A673 (cell line): Measurements from ENCODE around the gene RBM19. TPM values are rescaled to one million over a fixed set of nuclear protein-coding genes. Genes with fewer than 3 reads are reported as not detected.

Experiments
- BruUV-seq: library from RNA; stranded (reverse); fragments of 400-500 nt; replicated peaks from 2 replicates; lab custom pipeline; 2021; lab: Mats Ljungman, UMichigan
- CTCF ChIA-PET: fragments of 300-600 bp; sonication (Branson Sonifier 250); formaldehyde crosslinking; loops from one replicate; lab custom pipeline; 2022; ENCODE audit warnings: antibody characterized with exemption; lab: Charles Lee
- POLR2A ChIA-PET: fragments of 300-600 bp; sonication (Branson Sonifier 250); formaldehyde crosslinking; loops from one replicate; lab custom pipeline; 2022; ENCODE audit warnings: antibody characterized with exemption; ENCODE audit not compliant: low non-redundant PET; lab: Charles Lee
- DNase-seq: peaks from one replicate; pipeline ENCODE4 v3.0.0-alpha.2; 2015; ENCODE audit warnings: low spot score
- H3K27ac ChIP-seq: fragments of 200-600 bp; sonication (generic); 2 replicates; pipeline ENCODE4 v1.5.1; 2016; ENCODE audit warnings: mixed run types, low read depth, mild to moderate bottlenecking, mixed read lengths, antibody characterized with exemption, low read length; ENCODE audit not compliant: poor library complexity, severe bottlenecking
- H3K27me3 ChIP-seq: fragments of 200-600 bp; sonication (generic); replicated peaks from 2 replicates; pipeline ENCODE4 v1.6.1; 2017; ENCODE audit warnings: mixed run types, low read depth, mild to moderate bottlenecking, mixed read lengths, antibody characterized with exemption, low read length; ENCODE audit not compliant: insufficient read depth, poor library complexity
- H3K36me3 ChIP-seq: fragments of 200-600 bp; sonication (generic); 2 replicates; pipeline ENCODE4 v1.6.1; 2016; ENCODE audit warnings: mixed run types, mild to moderate bottlenecking, mixed read lengths, antibody characterized with exemption, low read length; ENCODE audit not compliant: insufficient read depth, poor library complexity, severe bottlenecking
- H3K4me1 ChIP-seq: fragments of 200-600 bp; sonication (generic); 2 replicates; pipeline ENCODE4 v1.6.1; 2017; ENCODE audit warnings: mixed run types, mild to moderate bottlenecking, mixed read lengths, antibody characterized with exemption, low read length; ENCODE audit not compliant: insufficient read depth, poor library complexity, severe bottlenecking
- H3K4me3 ChIP-seq: fragments of 200-600 bp; sonication (generic); 2 replicates; pipeline ENCODE4 v1.5.1; 2016; ENCODE audit warnings: low read depth, mixed run types, mild to moderate bottlenecking, mixed read lengths, low read length; ENCODE audit not compliant: poor library complexity, severe bottlenecking
- H3K9me3 ChIP-seq: fragments of 200-600 bp; sonication (generic); 2 replicates; pipeline ENCODE4 v1.6.1; 2016; ENCODE audit warnings: mixed run types, low read depth, mild to moderate bottlenecking, mixed read lengths, antibody characterized with exemption, low read length; ENCODE audit not compliant: poor library complexity, severe bottlenecking
- EZH2 ChIP-seq: fragments of 200-600 bp; sonication (generic); IDR thresholded peaks from 2 replicates; pipeline ENCODE4 v1.6.1; 2017; ENCODE audit warnings: borderline replicate concordance, low read depth, mild to moderate bottlenecking, mixed read lengths, antibody characterized with exemption, low read length; ENCODE audit not compliant: poor library complexity, severe bottlenecking
- intact Hi-C: fragments of 100-400 bp; cut with micrococcal nuclease; formaldehyde crosslinking; loops from one replicate; pipeline ENCODE4 v1.10.0; 2022; ENCODE audit not compliant: unreplicated experiment
- total RNA-seq: library from RNA; stranded (reverse); gene quantifications from 2 replicates; pipeline ENCODE4 v1.2.3, GENCODE V29; 2021
- TF ChIP-seq, protein P1 (sequence below): fragments of 300-800, 200-600 bp; sonication (generic); conservative IDR thresholded peaks from 2 replicates; pipeline ENCODE4 v1.5.1; 2017; ENCODE audit warnings: low read depth, mild to moderate bottlenecking, antibody characterized with exemption, low read length, moderate library complexity, mixed read lengths

Gene RBM19
- total RNA-seq, 1 experiment from 2014 or later = 47.1 TPM

DNA sequence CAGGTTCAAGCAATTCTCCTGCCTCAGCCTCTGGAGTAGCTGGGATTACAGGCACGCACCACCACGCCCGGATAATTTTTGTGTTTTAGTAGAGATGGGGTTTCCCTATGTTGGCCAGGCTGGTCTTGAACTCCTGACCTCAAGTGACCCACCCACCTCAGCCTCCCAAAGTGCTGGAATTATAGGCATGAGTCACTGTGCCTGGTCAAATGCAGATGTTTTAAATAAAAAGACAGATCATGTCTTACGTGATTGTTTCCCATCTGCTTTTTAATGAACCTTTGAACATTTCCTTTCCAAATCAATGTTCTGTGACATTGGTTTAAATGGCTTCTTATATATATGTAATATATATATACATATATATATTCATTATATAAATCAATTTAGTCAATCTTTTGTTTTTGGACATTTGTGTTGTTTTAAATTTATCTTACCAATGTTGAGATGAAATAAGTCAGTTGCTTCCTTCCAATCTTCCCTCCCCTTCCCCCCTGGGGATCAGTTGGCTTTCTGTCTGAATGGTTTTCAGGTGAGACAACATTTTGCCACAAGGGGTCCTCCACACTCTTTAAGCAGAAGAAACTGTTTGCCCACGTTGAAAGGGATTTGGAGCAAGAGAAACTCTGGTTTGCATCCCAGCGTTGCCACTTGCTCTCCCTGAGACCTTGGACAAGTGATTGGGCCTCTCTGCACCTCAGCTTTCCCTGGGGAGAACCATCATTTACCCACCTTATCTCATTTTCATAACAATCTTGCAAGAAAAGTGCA is 47.6 kb upstream of the RBM19 start:
- POLR2A ChIA-PET = no interaction called here
- TF ChIP-seq EZH2 = no peak
- TF ChIP-seq, protein P1, sequence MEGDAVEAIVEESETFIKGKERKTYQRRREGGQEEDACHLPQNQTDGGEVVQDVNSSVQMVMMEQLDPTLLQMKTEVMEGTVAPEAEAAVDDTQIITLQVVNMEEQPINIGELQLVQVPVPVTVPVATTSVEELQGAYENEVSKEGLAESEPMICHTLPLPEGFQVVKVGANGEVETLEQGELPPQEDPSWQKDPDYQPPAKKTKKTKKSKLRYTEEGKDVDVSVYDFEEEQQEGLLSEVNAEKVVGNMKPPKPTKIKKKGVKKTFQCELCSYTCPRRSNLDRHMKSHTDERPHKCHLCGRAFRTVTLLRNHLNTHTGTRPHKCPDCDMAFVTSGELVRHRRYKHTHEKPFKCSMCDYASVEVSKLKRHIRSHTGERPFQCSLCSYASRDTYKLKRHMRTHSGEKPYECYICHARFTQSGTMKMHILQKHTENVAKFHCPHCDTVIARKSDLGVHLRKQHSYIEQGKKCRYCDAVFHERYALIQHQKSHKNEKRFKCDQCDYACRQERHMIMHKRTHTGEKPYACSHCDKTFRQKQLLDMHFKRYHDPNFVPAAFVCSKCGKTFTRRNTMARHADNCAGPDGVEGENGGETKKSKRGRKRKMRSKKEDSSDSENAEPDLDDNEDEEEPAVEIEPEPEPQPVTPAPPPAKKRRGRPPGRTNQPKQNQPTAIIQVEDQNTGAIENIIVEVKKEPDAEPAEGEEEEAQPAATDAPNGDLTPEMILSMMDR = peak; percentile 36
- H3K27ac ChIP-seq = no peak overlapping the region
- no peaks in the 10 kb centered on the region for H3K4me1 ChIP-seq
- H3K9me3 ChIP-seq = no peaks in the 10 kb centered on the region
- no peak overlapping the region for H3K4me3 ChIP-seq
- BruUV-seq = no TSS peak
- intact Hi-C loops = no loop called here
- peaks cover 7% of the 10 kb centered on the region for H3K27me3 ChIP-seq
- H3K36me3 ChIP-seq = no peaks in the 10 kb centered on the region
- DNase-seq = peak; percentile 37
- CTCF ChIA-PET = no interaction called here

DNA sequence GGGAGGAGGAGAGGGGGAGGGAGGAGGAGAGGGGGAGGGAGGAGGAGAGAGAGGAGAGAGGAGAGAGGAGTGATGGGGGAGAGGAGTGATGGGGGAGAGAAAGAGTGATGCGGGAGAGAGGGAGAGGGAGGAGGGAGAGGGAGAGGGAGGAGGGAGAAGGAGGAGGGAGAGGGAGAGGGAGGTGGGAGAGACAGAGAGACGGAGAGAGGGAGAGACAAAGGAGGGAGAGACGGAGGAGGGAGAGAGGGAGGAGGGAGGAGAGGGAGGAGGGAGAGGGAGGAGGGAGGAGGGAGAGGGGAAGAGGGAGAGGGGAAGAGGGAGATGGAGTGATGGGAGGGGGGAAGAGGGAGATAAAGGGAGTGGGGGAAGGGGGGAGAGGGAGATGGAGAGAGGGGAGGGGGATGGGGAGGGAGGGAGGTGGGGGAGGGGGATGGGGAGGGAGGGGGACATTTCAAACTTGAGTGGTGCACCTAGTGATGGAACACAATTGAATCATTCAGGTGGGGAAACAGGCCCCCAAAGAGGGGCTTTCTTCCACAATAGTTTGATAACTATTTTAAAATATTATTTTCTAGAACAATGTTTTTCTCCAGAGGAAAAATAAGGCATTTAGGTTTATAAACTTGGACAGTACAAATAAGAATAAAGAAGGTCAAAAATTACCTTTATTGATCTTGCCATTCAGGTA is 46.8 kb upstream of the RBM19 start:
- intact Hi-C loops = no loop called here
- CTCF ChIA-PET = no interaction called here

DNA sequence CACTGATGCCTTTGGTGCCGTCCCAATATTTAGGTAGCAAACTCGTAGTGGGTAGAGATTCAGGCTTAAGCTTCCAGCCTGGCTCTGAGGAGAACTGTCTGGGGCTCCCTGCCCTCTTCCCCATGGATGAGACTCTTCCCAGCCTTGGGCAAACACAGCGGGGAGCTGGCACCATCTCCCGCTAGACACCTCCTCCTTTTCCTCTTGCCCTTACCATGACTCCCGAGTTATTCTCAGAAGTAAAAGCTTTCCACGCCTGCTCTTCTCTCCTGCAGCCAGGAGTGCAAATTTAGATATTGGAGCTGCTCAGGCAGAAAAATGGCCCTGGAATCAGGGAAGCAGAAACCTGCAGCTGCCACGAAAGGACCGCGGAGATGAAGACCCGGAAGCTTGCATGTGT is 45.6 kb upstream of the RBM19 start:
- Histone ChIP-seq H3K36me3 (no peaks in the 10 kb centered on the region), H3K9me3 (no peaks in the 10 kb centered on the region), H3K27ac (no peak overlapping the region), H3K4me1 (no peaks in the 10 kb centered on the region), H3K4me3 (no peak overlapping the region), H3K27me3 (peaks cover 4% of the 10 kb centered on the region)
- DNase-seq = no peak
- BruUV-seq = no TSS peak
- intact Hi-C loops = no loop called here
- POLR2A ChIA-PET = no interaction called here
- TF ChIP-seq, protein P1 = no peak
- TF ChIP-seq EZH2 = no peak
- CTCF ChIA-PET = no interaction called here

More for the DNA sequence above, 46.8 kb upstream of the RBM19 start:
- no peak overlapping the region for H3K4me3 ChIP-seq
- no peaks in the 10 kb centered on the region for H3K4me1 ChIP-seq
- no peaks in the 10 kb centered on the region for H3K36me3 ChIP-seq
- no peak for TF ChIP-seq EZH2
- TF ChIP-seq, protein P1 = no peak
- no peak for DNase-seq
- POLR2A ChIA-PET = no interaction called here
- H3K27me3 ChIP-seq = peaks cover 4% of the 10 kb centered on the region
- no peaks in the 10 kb centered on the region for H3K9me3 ChIP-seq
- no TSS peak for BruUV-seq
- no peak overlapping the region for H3K27ac ChIP-seq
